Neural cell (in vitro differentiated cells): ENCODE results near the gene GNAT3.

Experiments
- EP300 ChIP-seq: fragments of 450-650 bp; conservative IDR thresholded peaks from 2 replicates; pipeline ENCODE4 v1.6.1; 2014; ENCODE audit warnings: antibody characterized with exemption, mild to moderate bottlenecking, moderate library complexity; ENCODE audit not compliant: poor library complexity, severe bottlenecking
- EZH2 ChIP-seq: fragments of 200-600, 300-800 bp; shearing (Covaris generic), sonication (generic); IDR thresholded peaks from 2 replicates; pipeline ENCODE4 v1.6.1; 2014; ENCODE audit warnings: antibody characterized with exemption, low read length, borderline replicate concordance, mild to moderate bottlenecking; ENCODE audit not compliant: insufficient read depth, poor library complexity, severe bottlenecking
- MXI1 ChIP-seq: fragments of 450-650 bp; conservative IDR thresholded peaks from 2 replicates; pipeline ENCODE4 v1.6.1; 2014; ENCODE audit warnings: antibody characterized with exemption, mild to moderate bottlenecking; ENCODE audit not compliant: poor library complexity, severe bottlenecking
- POLR2AphosphoS5 ChIP-seq: IDR thresholded peaks from 2 replicates; pipeline ENCODE4 v1.6.1; 2012
- RAD21 ChIP-seq: fragments of 450-650 bp; conservative IDR thresholded peaks from 2 replicates; pipeline ENCODE4 v1.6.1; 2014; ENCODE audit warnings: antibody characterized with exemption, mild to moderate bottlenecking, moderate library complexity
- SMC3 ChIP-seq: fragments of 450-650 bp; conservative IDR thresholded peaks from 2 replicates; pipeline ENCODE4 v1.6.1; 2014; ENCODE audit warnings: antibody characterized with exemption, mild to moderate bottlenecking, moderate library complexity; ENCODE audit not compliant: poor library complexity
- TAF1 ChIP-seq: IDR thresholded peaks from 2 replicates; pipeline ENCODE4 v1.6.1; 2012; ENCODE audit warnings: low read depth
- TF ChIP-seq, protein P1 (sequence below): fragments of 450-650 bp; IDR thresholded peaks from 2 replicates; pipeline ENCODE4 v1.5.1; 2014; ENCODE audit warnings: antibody characterized with exemption, mild to moderate bottlenecking, moderate library complexity; ENCODE audit not compliant: poor library complexity, severe bottlenecking
- TF ChIP-seq, protein P2 (sequence below): IDR thresholded peaks from 2 replicates; pipeline ENCODE4 v1.6.1; 2012; ENCODE audit warnings: borderline replicate concordance

DNA sequence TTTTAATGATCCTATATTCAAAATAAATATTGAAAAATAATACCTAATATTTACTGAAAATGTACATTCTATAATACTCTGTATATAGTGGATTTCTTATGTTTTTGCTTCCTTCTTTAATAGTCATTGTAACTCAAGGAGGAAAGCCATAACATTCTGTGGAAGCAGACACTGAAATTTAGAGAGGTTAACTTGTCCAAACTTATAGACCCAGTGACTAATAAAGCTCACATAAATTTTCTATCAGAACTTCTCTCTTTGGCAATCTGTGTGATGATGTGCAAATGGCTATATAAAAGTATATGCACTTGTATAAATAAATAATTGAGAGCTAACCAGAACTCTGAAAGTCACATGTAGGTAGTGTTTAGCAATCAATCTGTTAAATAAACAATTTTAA is 26.1 kb downstream of the GNAT3 start:
- TF ChIP-seq POLR2AphosphoS5 = no peak
- no peak for TF ChIP-seq EZH2
- TF ChIP-seq, protein P1, sequence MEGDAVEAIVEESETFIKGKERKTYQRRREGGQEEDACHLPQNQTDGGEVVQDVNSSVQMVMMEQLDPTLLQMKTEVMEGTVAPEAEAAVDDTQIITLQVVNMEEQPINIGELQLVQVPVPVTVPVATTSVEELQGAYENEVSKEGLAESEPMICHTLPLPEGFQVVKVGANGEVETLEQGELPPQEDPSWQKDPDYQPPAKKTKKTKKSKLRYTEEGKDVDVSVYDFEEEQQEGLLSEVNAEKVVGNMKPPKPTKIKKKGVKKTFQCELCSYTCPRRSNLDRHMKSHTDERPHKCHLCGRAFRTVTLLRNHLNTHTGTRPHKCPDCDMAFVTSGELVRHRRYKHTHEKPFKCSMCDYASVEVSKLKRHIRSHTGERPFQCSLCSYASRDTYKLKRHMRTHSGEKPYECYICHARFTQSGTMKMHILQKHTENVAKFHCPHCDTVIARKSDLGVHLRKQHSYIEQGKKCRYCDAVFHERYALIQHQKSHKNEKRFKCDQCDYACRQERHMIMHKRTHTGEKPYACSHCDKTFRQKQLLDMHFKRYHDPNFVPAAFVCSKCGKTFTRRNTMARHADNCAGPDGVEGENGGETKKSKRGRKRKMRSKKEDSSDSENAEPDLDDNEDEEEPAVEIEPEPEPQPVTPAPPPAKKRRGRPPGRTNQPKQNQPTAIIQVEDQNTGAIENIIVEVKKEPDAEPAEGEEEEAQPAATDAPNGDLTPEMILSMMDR = no peak
- no peak for TF ChIP-seq RAD21
- no peak for TF ChIP-seq TAF1
- no peak for TF ChIP-seq MXI1
- no peak for TF ChIP-seq EP300
- TF ChIP-seq, protein P2, sequence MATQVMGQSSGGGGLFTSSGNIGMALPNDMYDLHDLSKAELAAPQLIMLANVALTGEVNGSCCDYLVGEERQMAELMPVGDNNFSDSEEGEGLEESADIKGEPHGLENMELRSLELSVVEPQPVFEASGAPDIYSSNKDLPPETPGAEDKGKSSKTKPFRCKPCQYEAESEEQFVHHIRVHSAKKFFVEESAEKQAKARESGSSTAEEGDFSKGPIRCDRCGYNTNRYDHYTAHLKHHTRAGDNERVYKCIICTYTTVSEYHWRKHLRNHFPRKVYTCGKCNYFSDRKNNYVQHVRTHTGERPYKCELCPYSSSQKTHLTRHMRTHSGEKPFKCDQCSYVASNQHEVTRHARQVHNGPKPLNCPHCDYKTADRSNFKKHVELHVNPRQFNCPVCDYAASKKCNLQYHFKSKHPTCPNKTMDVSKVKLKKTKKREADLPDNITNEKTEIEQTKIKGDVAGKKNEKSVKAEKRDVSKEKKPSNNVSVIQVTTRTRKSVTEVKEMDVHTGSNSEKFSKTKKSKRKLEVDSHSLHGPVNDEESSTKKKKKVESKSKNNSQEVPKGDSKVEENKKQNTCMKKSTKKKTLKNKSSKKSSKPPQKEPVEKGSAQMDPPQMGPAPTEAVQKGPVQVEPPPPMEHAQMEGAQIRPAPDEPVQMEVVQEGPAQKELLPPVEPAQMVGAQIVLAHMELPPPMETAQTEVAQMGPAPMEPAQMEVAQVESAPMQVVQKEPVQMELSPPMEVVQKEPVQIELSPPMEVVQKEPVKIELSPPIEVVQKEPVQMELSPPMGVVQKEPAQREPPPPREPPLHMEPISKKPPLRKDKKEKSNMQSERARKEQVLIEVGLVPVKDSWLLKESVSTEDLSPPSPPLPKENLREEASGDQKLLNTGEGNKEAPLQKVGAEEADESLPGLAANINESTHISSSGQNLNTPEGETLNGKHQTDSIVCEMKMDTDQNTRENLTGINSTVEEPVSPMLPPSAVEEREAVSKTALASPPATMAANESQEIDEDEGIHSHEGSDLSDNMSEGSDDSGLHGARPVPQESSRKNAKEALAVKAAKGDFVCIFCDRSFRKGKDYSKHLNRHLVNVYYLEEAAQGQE = no peak
- TF ChIP-seq SMC3 = no peak
